Thyroid gland (tissue), 4 donors: Measurements from ENCODE around the gene ASNSD1.

Experiments
- POLR2A ChIP-seq, 2 donors: fragments of 450-650 bp; IDR thresholded peaks; one replicate each; pipeline ENCODE4 v1.6.1; 2017; ENCODE audit warnings: antibody characterized with exemption in 2 of 2, mild to moderate bottlenecking in 2 of 2, moderate library complexity in 1 of 2
- TF ChIP-seq, protein P1 (sequence below), 6 experiments: fragments of 200-600 bp in 3 of 6; fragments of 450-650 bp in 3 of 6; sonication (generic) in 3 of 6; IDR thresholded peaks; one replicate each; pipeline ENCODE4 v1.5.1; 2016 to 2019; ENCODE audit warnings: antibody characterized with exemption in 6 of 6, mild to moderate bottlenecking in 2 of 6, inconsistent platforms in 1 of 6, moderate library complexity in 1 of 6

DNA sequence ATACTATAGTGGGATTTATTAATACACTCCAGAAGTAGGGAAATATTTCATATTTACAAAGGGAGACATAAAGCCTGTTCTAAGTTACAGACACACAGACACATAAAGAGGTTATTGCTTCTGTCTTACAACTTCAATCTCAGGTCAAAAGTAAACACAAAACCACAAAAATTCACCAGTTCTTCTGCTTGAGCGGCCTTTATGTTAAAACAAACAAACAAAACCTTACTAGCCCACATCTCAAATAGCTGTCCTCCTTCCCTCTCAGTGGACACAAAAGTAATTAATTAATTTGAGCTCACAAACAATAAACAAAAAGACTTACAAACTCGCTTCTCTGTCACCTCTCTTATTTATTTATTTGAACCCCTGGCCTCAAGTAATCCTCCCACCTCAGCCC is 1.5 kb upstream of the ASNSD1 start:
- TF ChIP-seq, protein P1, sequence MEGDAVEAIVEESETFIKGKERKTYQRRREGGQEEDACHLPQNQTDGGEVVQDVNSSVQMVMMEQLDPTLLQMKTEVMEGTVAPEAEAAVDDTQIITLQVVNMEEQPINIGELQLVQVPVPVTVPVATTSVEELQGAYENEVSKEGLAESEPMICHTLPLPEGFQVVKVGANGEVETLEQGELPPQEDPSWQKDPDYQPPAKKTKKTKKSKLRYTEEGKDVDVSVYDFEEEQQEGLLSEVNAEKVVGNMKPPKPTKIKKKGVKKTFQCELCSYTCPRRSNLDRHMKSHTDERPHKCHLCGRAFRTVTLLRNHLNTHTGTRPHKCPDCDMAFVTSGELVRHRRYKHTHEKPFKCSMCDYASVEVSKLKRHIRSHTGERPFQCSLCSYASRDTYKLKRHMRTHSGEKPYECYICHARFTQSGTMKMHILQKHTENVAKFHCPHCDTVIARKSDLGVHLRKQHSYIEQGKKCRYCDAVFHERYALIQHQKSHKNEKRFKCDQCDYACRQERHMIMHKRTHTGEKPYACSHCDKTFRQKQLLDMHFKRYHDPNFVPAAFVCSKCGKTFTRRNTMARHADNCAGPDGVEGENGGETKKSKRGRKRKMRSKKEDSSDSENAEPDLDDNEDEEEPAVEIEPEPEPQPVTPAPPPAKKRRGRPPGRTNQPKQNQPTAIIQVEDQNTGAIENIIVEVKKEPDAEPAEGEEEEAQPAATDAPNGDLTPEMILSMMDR (IDR thresholded peaks at IDR 0.05) = no peak
- no peak for TF ChIP-seq POLR2A (IDR thresholded peaks at IDR 0.05)
